Lower lobe of right lung (tissue), 2 donors: ENCODE measurements around the gene DDIAS. TPM values are rescaled to one million over a fixed set of nuclear protein-coding genes. Genes with fewer than 3 reads are reported as not detected.

ENCODE experiments used
- ATAC-seq, 2 donors: fragments of 200-7000 bp; cut with Tn5 transposase; one replicate each; pipeline ENCODE4 v1.9.1; 2020 to 2022; ENCODE audit warnings: mild to moderate bottlenecking in 2 of 2, moderate library complexity in 2 of 2
- DNase-seq: peaks from one replicate; pipeline ENCODE4 v3.0.0-alpha.2; 2020
- H3K27ac ChIP-seq: fragments of 200-600 bp; one replicate; pipeline ENCODE4 v1.8.0; 2022
- H3K27me3 ChIP-seq: fragments of 200-600 bp; one replicate; pipeline ENCODE4 v1.8.0; 2022; ENCODE audit warnings: low read depth
- H3K36me3 ChIP-seq: fragments of 200-600 bp; one replicate; pipeline ENCODE4 v1.8.0; 2022; ENCODE audit warnings: mild to moderate bottlenecking
- H3K4me1 ChIP-seq: fragments of 200-600 bp; one replicate; pipeline ENCODE4 v1.8.0; 2022
- H3K4me3 ChIP-seq: fragments of 200-600 bp; one replicate; pipeline ENCODE4 v1.8.0; 2022; ENCODE audit warnings: mild to moderate bottlenecking
- H3K9me3 ChIP-seq: fragments of 200-600 bp; one replicate; pipeline ENCODE4 v1.8.0; 2022
- intact Hi-C: fragments of 100-400 bp; cut with DNase I; formaldehyde crosslinking; loops from one replicate; pipeline ENCODE4 v1.11.0; 2022
- total RNA-seq: library from RNA; stranded (reverse); fragmentation: NEBNext Ultra II Directional; extraction: Animal tissue kit (Norgen Biotek cat#: 25700); gene quantifications from one replicate; pipeline ENCODE4 v1.2.1, GENCODE V29; 2021
- TF ChIP-seq, protein P1 (sequence below): fragments of 200-600 bp; IDR thresholded peaks from one replicate; pipeline ENCODE4 v1.8.0; 2022; ENCODE audit warnings: antibody characterized with exemption, mild to moderate bottlenecking
- donor health status: DM: no; HTN: yes; CAD: no; lungs with severe emphysema.

The DDIAS gene
- total RNA-seq, 1 donor from 2014 or later, result 13.3 TPM

GRCh38 chr11:82867495-82868082, 33.9 kb upstream of the DDIAS start:
- DNase-seq, result peak; percentile 48
- intact Hi-C loops, result no loop called here
- H3K4me1 ChIP-seq, result peaks cover 48% of the 10 kb centered on the region
- H3K27ac ChIP-seq, result no peak overlapping the region
- peak overlapping the region; percentile 31 for H3K4me3 ChIP-seq
- no peaks in the 10 kb centered on the region for H3K27me3 ChIP-seq
- peak; percentile 69 to 72 for ATAC-seq
- TF ChIP-seq, protein P1, sequence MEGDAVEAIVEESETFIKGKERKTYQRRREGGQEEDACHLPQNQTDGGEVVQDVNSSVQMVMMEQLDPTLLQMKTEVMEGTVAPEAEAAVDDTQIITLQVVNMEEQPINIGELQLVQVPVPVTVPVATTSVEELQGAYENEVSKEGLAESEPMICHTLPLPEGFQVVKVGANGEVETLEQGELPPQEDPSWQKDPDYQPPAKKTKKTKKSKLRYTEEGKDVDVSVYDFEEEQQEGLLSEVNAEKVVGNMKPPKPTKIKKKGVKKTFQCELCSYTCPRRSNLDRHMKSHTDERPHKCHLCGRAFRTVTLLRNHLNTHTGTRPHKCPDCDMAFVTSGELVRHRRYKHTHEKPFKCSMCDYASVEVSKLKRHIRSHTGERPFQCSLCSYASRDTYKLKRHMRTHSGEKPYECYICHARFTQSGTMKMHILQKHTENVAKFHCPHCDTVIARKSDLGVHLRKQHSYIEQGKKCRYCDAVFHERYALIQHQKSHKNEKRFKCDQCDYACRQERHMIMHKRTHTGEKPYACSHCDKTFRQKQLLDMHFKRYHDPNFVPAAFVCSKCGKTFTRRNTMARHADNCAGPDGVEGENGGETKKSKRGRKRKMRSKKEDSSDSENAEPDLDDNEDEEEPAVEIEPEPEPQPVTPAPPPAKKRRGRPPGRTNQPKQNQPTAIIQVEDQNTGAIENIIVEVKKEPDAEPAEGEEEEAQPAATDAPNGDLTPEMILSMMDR, result peak; percentile 72
- no peaks in the 10 kb centered on the region for H3K36me3 ChIP-seq
- H3K9me3 ChIP-seq, result no peaks in the 10 kb centered on the region

DNA sequence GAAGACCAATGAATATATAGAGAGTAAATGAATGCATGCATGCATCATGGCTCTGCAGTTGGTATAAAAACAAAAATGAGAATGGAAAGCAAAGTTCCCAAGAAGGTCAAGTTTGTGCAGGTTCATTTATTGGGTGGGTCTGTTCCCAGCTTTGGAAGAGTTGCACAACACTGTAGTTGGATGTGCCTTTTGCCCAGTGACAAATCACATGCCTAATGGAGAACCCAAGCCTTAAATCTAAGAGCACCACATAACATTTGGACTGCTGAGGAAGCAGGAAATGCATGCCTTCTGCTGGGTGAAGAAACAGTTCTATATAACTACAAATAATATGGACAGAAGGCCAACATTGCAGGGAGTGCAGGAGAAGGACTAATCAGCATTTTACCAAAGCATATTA, 31.9 kb upstream of the DDIAS start:
- peak in 1 of 2 donors; percentile 34 for ATAC-seq
- TF ChIP-seq, protein P1, result no peak

DNA sequence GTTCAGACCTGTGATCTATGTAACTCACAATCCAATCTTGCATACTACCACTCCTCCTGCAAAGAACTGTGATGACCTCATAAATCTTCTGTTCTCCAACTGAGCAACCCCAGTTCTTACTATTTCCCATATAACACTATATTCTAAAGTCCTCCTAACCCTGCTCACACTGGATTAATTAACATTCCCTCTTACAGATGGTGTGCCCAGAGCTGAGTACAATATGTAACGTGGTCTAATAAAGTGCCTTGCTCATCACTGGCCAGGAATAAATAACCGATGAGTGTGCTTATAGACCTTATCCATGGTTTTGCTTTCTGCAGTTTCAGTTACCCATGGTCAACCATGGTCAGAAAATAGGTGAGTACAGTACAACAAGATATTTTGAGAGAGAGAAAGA, 29.9 kb upstream of the DDIAS start:
- Histone ChIP-seq H3K9me3 (no peaks in the 10 kb centered on the region), H3K27me3 (no peaks in the 10 kb centered on the region), H3K36me3 (no peaks in the 10 kb centered on the region), H3K4me1 (peaks cover 44% of the 10 kb centered on the region), H3K27ac (no peak overlapping the region), H3K4me3 (no peak overlapping the region)
- no peak for DNase-seq
- TF ChIP-seq, protein P1, result no peak
- ATAC-seq, result no peak
- intact Hi-C loops, result no loop called here

More for the DNA sequence above, 31.9 kb upstream of the DDIAS start:
- H3K27me3 ChIP-seq, result no peaks in the 10 kb centered on the region
- DNase-seq, result no peak
- no peaks in the 10 kb centered on the region for H3K9me3 ChIP-seq
- no peak overlapping the region for H3K27ac ChIP-seq
- intact Hi-C loops, result no loop called here
- H3K4me1 ChIP-seq, result peaks cover 46% of the 10 kb centered on the region
- no peak overlapping the region for H3K4me3 ChIP-seq
- no peaks in the 10 kb centered on the region for H3K36me3 ChIP-seq

DNA sequence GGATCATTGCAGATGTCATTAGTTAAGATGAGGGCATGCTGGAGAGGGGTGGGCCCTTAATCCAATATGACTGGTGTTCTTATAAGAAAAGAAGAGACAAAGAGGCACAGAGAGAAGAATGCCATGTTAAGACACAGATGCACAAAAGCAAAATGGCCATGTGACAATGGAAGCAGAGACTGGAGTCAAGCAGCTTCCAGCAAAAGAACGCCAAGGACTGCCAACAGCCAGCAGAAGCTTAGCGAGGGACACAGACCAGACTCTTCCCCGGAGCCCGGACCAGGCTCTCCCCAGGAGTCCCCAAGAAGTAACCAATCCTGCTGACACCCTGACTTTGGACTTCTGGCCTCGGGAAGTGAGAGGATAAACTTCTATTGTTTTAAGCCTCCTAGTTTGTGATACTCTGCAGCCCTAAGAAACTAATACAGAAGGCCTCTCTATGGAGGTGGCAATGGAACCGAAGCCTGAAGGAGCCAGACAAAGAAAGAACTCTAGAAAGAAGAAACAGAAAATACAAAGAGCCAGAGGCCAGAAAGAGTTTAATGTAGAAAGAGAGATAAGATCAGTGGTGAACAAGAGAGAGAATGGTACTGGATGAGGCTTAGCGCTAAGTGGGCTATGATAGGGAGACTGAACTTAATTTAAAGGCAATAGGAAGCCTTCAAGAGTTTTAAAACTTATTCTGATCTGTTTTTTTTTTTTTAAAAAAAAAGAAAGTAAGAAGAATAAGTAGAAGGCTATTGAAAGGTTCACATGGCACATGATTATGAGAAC, 29.0 kb upstream of the DDIAS start:
- intact Hi-C loops, result no loop called here
- TF ChIP-seq, protein P1, result no peak
- no peak for ATAC-seq

DNA sequence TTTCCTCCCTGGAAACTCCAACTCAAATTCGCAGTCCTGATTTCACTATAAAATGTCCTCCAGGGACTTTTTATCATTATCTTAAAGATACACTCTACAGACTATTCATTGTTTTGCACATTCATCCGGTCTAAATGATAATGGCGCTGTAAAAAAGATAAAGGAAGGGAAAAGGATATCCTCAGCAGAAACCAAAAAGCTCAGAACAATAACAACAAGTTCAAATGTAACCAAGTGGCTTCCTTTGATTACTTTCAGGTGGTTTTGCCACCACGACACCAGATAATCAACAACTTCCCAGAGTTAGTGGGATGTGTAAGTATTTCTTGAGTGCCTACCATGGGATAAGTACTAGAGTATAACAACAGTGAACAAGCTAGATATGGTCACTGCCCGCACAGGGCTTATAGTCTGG, 27.6 kb upstream of the DDIAS start:
- intact Hi-C loops, result no loop called here
- ATAC-seq, result no peak
- DNase-seq, result no peak
- TF ChIP-seq, protein P1, result no peak
- no peaks in the 10 kb centered on the region for H3K36me3 ChIP-seq
- peaks cover 25% of the 10 kb centered on the region for H3K4me1 ChIP-seq
- no peak overlapping the region for H3K27ac ChIP-seq
- no peaks in the 10 kb centered on the region for H3K27me3 ChIP-seq
- H3K4me3 ChIP-seq, result no peak overlapping the region
- no peaks in the 10 kb centered on the region for H3K9me3 ChIP-seq

More for the DNA sequence above, 29.0 kb upstream of the DDIAS start:
- Histone ChIP-seq H3K27ac (no peak overlapping the region), H3K9me3 (no peaks in the 10 kb centered on the region), H3K27me3 (no peaks in the 10 kb centered on the region), H3K36me3 (no peaks in the 10 kb centered on the region), H3K4me1 (peaks cover 39% of the 10 kb centered on the region), H3K4me3 (no peak overlapping the region)
- DNase-seq, result no peak
